DND-41 (cell line): ENCODE results near the gene SUPT3H.
"Not testable (repeated sequence)": the region's sequence is repeated elsewhere in the genome, so short reads cannot be mapped to it uniquely, and the experiment has no call there.

Source experiments
- ATAC-seq: fragments of 200-7000 bp; cut with Tn5 transposase; 3 replicates; pipeline ENCODE4 v1.9.1; 2021; ENCODE audit warnings: low read depth; ENCODE audit not compliant: insufficient read depth
- DNase-seq: peaks from one replicate; pipeline ENCODE4 v3.0.0-alpha.2; 2020
- H2AFZ ChIP-seq: 2 replicates; pipeline ENCODE4 v1.6.0; 2012; ENCODE audit warnings: low read depth, low read length
- H3K27ac ChIP-seq: 2 replicates; pipeline ENCODE4 v1.5.1; 2012; ENCODE audit warnings: low read length, inconsistent platforms
- H3K27me3 ChIP-seq: fragments of 200-600 bp; sonication (generic); 2 replicates; pipeline ENCODE4 v1.6.0; 2012; ENCODE audit warnings: low read length, mild to moderate bottlenecking, inconsistent platforms; ENCODE audit not compliant: insufficient read depth, poor library complexity
- H3K36me3 ChIP-seq: 2 replicates; pipeline ENCODE4 v1.5.1; 2012; ENCODE audit warnings: low read length, inconsistent platforms; ENCODE audit not compliant: insufficient read depth
- H3K4me1 ChIP-seq: 2 replicates; pipeline ENCODE4 v1.5.1; 2012; ENCODE audit warnings: mild to moderate bottlenecking, low read length; ENCODE audit not compliant: insufficient read depth
- H3K4me2 ChIP-seq: 2 replicates; pipeline ENCODE4 v1.6.0; 2012; ENCODE audit warnings: mild to moderate bottlenecking, moderate library complexity, low read length, inconsistent platforms; ENCODE audit not compliant: insufficient read depth
- H3K4me3 ChIP-seq, 2 experiments: fragments of 200-600 bp in 1 of 2; shearing (Covaris generic) in 1 of 2; 2 replicates each; pipeline ENCODE4 v1.5.1; 2012 to 2016; ENCODE audit warnings: inconsistent platforms in 2 of 2, low read length in 2 of 2, mild to moderate bottlenecking in 2 of 2, low read depth in 1 of 2, moderate library complexity in 1 of 2
- H3K79me2 ChIP-seq: 2 replicates; pipeline ENCODE4 v1.6.0; 2012; ENCODE audit warnings: low read length, inconsistent platforms; ENCODE audit not compliant: insufficient read depth
- H3K9ac ChIP-seq: 2 replicates; pipeline ENCODE4 v1.6.0; 2012; ENCODE audit warnings: low read depth, mild to moderate bottlenecking, inconsistent platforms, low read length, moderate library complexity
- H3K9me3 ChIP-seq: 2 replicates; pipeline ENCODE4 v1.5.1; 2012; ENCODE audit warnings: low read length, moderate library complexity, mild to moderate bottlenecking, inconsistent platforms; ENCODE audit not compliant: insufficient read depth, severe bottlenecking
- H4K20me1 ChIP-seq: 2 replicates; pipeline ENCODE4 v1.6.0; 2012; ENCODE audit warnings: low read length; ENCODE audit not compliant: insufficient read depth
- EZH2 ChIP-seq: IDR thresholded peaks from 3 replicates; pipeline ENCODE4 v1.6.1; 2012; ENCODE audit warnings: borderline replicate concordance, low read depth, mild to moderate bottlenecking, moderate library complexity, low read length, inconsistent platforms; ENCODE audit not compliant: severe bottlenecking
- TF ChIP-seq, protein P1 (sequence below): IDR thresholded peaks from 2 replicates; pipeline ENCODE4 v1.5.1; 2012; ENCODE audit warnings: borderline replicate concordance, low read length, moderate library complexity, mild to moderate bottlenecking; ENCODE audit not compliant: poor library complexity, severe bottlenecking; ENCODE audit errors: extremely low read depth

SUPT3H gene

DNA sequence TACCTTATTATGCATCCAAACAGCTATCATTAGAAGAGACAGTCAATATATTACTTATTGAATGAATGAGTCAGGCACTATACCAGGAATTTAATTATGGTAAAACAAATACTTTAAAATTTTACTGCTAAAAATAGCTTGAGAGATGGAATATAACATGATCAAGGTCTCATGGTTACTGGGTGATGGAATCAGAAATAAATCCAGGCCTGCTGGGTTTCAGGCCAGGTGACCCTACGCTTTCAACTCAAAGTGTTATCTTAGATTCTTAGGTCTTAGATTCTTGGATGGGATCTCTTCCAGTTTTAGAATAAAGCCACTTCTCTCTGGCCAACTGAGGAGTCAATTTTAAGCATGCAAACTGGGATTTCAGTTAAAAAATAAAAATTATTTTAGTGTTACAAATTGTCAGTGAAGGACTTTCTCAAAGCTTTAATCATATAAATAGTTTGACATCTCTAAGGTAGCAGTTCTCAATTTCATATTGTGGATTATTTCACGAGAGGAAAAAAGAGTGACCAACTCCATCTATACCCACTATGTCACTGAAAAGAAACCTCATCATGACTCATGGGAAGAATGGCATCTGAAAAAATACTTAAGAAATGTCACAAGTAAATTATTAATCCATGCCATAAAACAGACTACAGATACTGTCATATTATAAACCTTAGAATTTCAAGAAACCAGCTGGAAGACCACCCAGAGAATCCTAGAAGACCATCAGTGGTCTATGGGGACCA lies 333.1 kb downstream of the SUPT3H start:
- no peak overlapping the region for H3K4me2 ChIP-seq
- H3K4me1 ChIP-seq = peaks cover 11% of the 10 kb centered on the region
- H3K79me2 ChIP-seq = no peaks in the 10 kb centered on the region
- ATAC-seq = no peak
- TF ChIP-seq, protein P1, sequence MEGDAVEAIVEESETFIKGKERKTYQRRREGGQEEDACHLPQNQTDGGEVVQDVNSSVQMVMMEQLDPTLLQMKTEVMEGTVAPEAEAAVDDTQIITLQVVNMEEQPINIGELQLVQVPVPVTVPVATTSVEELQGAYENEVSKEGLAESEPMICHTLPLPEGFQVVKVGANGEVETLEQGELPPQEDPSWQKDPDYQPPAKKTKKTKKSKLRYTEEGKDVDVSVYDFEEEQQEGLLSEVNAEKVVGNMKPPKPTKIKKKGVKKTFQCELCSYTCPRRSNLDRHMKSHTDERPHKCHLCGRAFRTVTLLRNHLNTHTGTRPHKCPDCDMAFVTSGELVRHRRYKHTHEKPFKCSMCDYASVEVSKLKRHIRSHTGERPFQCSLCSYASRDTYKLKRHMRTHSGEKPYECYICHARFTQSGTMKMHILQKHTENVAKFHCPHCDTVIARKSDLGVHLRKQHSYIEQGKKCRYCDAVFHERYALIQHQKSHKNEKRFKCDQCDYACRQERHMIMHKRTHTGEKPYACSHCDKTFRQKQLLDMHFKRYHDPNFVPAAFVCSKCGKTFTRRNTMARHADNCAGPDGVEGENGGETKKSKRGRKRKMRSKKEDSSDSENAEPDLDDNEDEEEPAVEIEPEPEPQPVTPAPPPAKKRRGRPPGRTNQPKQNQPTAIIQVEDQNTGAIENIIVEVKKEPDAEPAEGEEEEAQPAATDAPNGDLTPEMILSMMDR = no peak
- no peak for TF ChIP-seq EZH2
- H2AFZ ChIP-seq = no peak overlapping the region
- H3K9ac ChIP-seq = no peak overlapping the region
- no peaks in the 10 kb centered on the region for H3K27me3 ChIP-seq
- no peak for DNase-seq
- no peak overlapping the region for H3K27ac ChIP-seq
- no peak overlapping the region for H3K4me3 ChIP-seq
- H4K20me1 ChIP-seq = no peaks in the 10 kb centered on the region
- H3K36me3 ChIP-seq = no peaks in the 10 kb centered on the region
- no peaks in the 10 kb centered on the region for H3K9me3 ChIP-seq

- H3K4me1 ChIP-seq = peaks cover 5% of the 10 kb centered on the region
- DNase-seq = no peak
- no peaks in the 10 kb centered on the region for H3K9me3 ChIP-seq
- H3K4me2 ChIP-seq = no peak overlapping the region
- ATAC-seq = no peak
- H2AFZ ChIP-seq = no peak overlapping the region
- TF ChIP-seq, protein P1 = no peak
- TF ChIP-seq EZH2 = no peak
- no peaks in the 10 kb centered on the region for H4K20me1 ChIP-seq
- no peaks in the 10 kb centered on the region for H3K79me2 ChIP-seq
- no peaks in the 10 kb centered on the region for H3K27me3 ChIP-seq
- no peaks in the 10 kb centered on the region for H3K36me3 ChIP-seq
- H3K9ac ChIP-seq = no peak overlapping the region
- no peak overlapping the region for H3K27ac ChIP-seq
- no peak overlapping the region for H3K4me3 ChIP-seq
These were observed 333.6 kb downstream of the SUPT3H start for GRCh38 chr6:45044086-45044485.

GRCh38 chr6:45042673-45043072 lies 335.1 kb downstream of the SUPT3H start:
- H3K9ac ChIP-seq, H3K4me3 ChIP-seq, H3K36me3 ChIP-seq, H3K27me3 ChIP-seq, H2AFZ ChIP-seq, H3K27ac ChIP-seq, H3K4me2 ChIP-seq, H3K4me1 ChIP-seq, H3K9me3 ChIP-seq, H4K20me1 ChIP-seq, ATAC-seq, H3K79me2 ChIP-seq, DNase-seq: not testable (repeated sequence)

DNA sequence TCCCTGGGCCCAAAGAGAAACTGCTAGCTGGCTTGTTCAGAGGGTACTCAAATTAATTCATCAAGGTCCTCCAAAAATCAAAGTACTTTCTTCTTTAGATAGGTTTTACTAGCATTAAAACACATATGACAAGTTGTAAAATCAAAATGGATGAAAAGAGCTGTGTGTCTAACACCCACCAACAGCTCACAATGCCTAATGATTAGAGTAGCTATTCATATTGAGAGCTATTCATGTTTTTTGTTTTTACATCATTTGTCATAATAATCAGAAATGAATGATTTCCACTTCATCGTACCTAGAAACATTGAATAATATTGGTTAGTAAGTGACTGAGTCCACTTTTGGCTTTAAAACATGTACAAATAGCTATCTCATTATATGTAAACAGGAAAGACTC lies 339.5 kb downstream of the SUPT3H start:
- DNase-seq (no peak), ATAC-seq (no peak)
- H3K9ac ChIP-seq = no peak overlapping the region
- H2AFZ ChIP-seq = no peak overlapping the region
- H3K4me3 ChIP-seq = no peak overlapping the region
- no peaks in the 10 kb centered on the region for H4K20me1 ChIP-seq
- no peak overlapping the region for H3K4me2 ChIP-seq
- no peaks in the 10 kb centered on the region for H3K4me1 ChIP-seq
- TF ChIP-seq, protein P1 = no peak
- no peak for TF ChIP-seq EZH2
- H3K36me3 ChIP-seq = no peaks in the 10 kb centered on the region
- H3K9me3 ChIP-seq = no peaks in the 10 kb centered on the region
- no peak overlapping the region for H3K27ac ChIP-seq
- no peaks in the 10 kb centered on the region for H3K79me2 ChIP-seq
- H3K27me3 ChIP-seq = no peaks in the 10 kb centered on the region
